ENCODE data around the gene KCNJ10.

DNA sequence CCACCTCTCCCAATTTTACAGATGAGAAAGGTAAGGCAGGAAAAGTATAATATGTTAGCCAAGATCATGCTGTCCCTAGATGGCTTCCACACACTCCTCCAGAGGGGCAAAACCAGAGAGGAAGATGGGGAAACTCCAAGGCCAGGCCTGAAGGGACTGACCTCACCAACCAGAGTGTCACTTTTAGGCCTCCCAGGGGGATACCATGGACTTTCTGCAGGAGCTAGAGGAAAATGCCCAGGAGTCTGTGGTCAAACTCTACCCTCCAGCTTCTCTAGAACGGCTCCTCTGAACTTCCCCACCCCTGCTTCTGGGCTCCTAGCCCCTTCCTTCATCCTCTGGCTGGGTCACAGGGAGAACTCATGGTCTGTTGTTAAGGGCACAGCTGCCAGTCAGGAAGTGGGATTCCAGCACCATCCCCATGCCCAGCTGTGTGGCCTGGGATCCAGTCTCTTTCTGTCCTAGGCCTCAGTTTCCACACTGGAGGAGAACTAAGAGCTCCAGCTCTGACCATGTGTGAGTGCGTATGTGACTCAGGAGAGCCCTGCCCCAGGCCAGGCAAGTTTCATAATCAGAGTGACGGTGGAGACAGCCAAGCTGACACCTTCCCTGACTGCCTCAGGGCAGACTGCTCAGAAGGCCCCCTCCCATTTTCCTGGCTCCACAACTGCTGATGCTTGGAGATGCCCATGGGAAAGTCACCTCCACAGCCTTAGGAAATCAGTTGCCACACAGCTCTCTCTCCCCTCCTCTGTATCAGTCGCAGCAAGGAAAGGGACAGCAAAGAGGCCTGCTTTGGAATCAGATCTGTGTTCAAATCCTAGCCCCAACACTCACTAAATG lies 26.5 kb upstream of the KCNJ10 start:
- TF ChIP-seq, protein P1, sequence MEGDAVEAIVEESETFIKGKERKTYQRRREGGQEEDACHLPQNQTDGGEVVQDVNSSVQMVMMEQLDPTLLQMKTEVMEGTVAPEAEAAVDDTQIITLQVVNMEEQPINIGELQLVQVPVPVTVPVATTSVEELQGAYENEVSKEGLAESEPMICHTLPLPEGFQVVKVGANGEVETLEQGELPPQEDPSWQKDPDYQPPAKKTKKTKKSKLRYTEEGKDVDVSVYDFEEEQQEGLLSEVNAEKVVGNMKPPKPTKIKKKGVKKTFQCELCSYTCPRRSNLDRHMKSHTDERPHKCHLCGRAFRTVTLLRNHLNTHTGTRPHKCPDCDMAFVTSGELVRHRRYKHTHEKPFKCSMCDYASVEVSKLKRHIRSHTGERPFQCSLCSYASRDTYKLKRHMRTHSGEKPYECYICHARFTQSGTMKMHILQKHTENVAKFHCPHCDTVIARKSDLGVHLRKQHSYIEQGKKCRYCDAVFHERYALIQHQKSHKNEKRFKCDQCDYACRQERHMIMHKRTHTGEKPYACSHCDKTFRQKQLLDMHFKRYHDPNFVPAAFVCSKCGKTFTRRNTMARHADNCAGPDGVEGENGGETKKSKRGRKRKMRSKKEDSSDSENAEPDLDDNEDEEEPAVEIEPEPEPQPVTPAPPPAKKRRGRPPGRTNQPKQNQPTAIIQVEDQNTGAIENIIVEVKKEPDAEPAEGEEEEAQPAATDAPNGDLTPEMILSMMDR (conservative IDR thresholded peaks at IDR 0.05; ENCODE audit: low read length) = no peak
- no peak for TF ChIP-seq EZH2phosphoT487 (IDR thresholded peaks at IDR 0.05; ENCODE audit: borderline replicate concordance, low read depth, low read length)
